Mesothelial cell of epicardium (in vitro differentiated cells): ENCODE measurements around the gene SDF4. TPM values are rescaled to one million over a fixed set of nuclear protein-coding genes. Genes with fewer than 3 reads are reported as not detected.

ENCODE experiments used
- DNase-seq, 2 experiments: peaks; one replicate each; pipeline ENCODE4 v3.0.0; 2021; ENCODE audit warnings: low spot score in 2 of 2; ENCODE audit not compliant: unreplicated experiment in 2 of 2
- H3K27ac Mint-ChIP-seq: 2 replicates; pipeline ENCODE4 v1.8.0; 2021; ENCODE audit warnings: mixed read lengths
- H3K27me3 Mint-ChIP-seq: 2 replicates; pipeline ENCODE4 v1.8.0; 2021; ENCODE audit warnings: low read depth, mixed read lengths
- H3K36me3 Mint-ChIP-seq: 2 replicates; pipeline ENCODE4 v1.8.0; 2021; ENCODE audit warnings: mixed read lengths
- H3K4me1 Mint-ChIP-seq: 2 replicates; pipeline ENCODE4 v1.8.0; 2021; ENCODE audit warnings: mixed read lengths
- H3K4me3 Mint-ChIP-seq: 2 replicates; pipeline ENCODE4 v1.8.0; 2021; ENCODE audit warnings: mild to moderate bottlenecking, moderate library complexity, mixed read lengths
- H3K9me3 Mint-ChIP-seq: 2 replicates; pipeline ENCODE4 v1.8.0; 2021; ENCODE audit warnings: mixed read lengths
- total RNA-seq: library from RNA; stranded (reverse); gene quantifications from 3 replicates; pipeline ENCODE4 v1.2.1, GENCODE V29; 2021
- TF ChIP-seq, protein P1 (sequence below): fragments of 200-600 bp; sonication (generic); IDR thresholded peaks from one replicate; pipeline ENCODE4 v1.5.0; 2021; ENCODE audit warnings: antibody characterized with exemption; ENCODE audit not compliant: unreplicated experiment

SDF4 gene
- total RNA-seq, 1 donor from 2014 or later: 108 TPM

DNA sequence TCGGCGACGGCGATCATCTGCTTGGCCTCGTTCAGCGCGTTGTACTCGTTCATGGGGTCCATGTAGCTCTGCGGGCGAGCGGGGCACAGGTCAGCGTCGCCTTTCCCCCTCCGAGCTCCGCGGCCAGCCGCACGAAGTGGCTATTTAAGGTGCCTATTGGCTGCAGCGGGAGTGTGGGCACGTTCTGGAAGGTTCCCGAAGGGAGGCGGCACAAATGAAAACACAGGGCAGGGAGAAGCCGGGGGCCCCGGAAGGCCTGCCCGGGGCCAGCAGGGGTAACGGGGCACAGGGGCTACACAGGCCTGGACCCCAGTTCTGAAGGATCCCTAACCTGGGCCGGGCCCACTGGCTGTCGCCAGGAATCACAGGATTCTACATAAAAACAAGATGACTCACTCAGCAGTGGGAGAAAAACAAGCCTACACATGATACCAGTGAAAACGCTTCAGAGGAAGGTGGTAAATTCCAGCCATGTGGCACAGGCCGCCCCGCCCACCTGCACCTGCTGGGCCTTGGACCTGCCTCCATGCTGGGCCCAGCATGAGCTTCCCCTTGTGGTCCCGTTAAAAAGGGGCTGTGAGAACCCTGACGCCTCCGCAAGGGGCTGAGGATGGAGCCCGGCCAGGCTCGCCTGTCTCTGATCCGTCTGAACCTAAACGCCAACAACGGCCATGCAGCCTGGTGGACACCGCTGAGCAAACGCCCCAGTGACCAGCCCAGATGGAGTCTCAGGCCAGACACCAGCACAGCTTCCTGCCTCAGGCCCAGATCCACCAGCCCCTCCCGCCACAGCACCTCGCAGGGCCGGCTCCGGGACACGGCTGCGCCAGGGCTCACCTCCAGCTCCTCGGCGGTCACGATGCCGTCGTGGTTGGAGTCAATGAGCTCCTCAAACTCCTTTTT, 13.9 kb downstream of the SDF4 start:
- no peak for DNase-seq
- H3K27me3 Mint-ChIP-seq: no peaks in the 10 kb centered on the region
- H3K27ac Mint-ChIP-seq: no peak overlapping the region
- H3K36me3 Mint-ChIP-seq: peaks cover 19% of the 10 kb centered on the region
- H3K4me1 Mint-ChIP-seq: no peaks in the 10 kb centered on the region
- TF ChIP-seq, protein P1, sequence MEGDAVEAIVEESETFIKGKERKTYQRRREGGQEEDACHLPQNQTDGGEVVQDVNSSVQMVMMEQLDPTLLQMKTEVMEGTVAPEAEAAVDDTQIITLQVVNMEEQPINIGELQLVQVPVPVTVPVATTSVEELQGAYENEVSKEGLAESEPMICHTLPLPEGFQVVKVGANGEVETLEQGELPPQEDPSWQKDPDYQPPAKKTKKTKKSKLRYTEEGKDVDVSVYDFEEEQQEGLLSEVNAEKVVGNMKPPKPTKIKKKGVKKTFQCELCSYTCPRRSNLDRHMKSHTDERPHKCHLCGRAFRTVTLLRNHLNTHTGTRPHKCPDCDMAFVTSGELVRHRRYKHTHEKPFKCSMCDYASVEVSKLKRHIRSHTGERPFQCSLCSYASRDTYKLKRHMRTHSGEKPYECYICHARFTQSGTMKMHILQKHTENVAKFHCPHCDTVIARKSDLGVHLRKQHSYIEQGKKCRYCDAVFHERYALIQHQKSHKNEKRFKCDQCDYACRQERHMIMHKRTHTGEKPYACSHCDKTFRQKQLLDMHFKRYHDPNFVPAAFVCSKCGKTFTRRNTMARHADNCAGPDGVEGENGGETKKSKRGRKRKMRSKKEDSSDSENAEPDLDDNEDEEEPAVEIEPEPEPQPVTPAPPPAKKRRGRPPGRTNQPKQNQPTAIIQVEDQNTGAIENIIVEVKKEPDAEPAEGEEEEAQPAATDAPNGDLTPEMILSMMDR: no peak
- no peak overlapping the region for H3K4me3 Mint-ChIP-seq
- no peaks in the 10 kb centered on the region for H3K9me3 Mint-ChIP-seq

GRCh38 chr1:1216770-1217620, 14.8 kb downstream of the SDF4 start:
- H3K36me3 Mint-ChIP-seq: peaks cover 15% of the 10 kb centered on the region
- TF ChIP-seq, protein P1: no peak
- H3K27ac Mint-ChIP-seq: no peak overlapping the region
- no peak overlapping the region for H3K4me3 Mint-ChIP-seq
- no peaks in the 10 kb centered on the region for H3K4me1 Mint-ChIP-seq
- no peak for DNase-seq
- no peaks in the 10 kb centered on the region for H3K27me3 Mint-ChIP-seq
- H3K9me3 Mint-ChIP-seq: no peaks in the 10 kb centered on the region

- Mint-ChIP-seq H3K36me3 (peaks cover 15% of the 10 kb centered on the region), H3K4me3 (no peak overlapping the region), H3K9me3 (no peaks in the 10 kb centered on the region), H3K27me3 (no peaks in the 10 kb centered on the region), H3K27ac (no peak overlapping the region), H3K4me1 (no peaks in the 10 kb centered on the region)
- DNase-seq: no peak
- TF ChIP-seq, protein P1: no peak
Observed at GRCh38 chr1:1215881-1216605, 15.8 kb downstream of the SDF4 start.

GRCh38 chr1:1215080-1215676, 16.6 kb downstream of the SDF4 start:
- Mint-ChIP-seq H3K4me3 (no peak overlapping the region), H3K36me3 (peaks cover 10% of the 10 kb centered on the region), H3K27ac (peak overlapping the region; percentile 21), H3K4me1 (no peaks in the 10 kb centered on the region), H3K27me3 (no peaks in the 10 kb centered on the region), H3K9me3 (no peaks in the 10 kb centered on the region)
- TF ChIP-seq, protein P1: no peak
- no peak for DNase-seq
